Fibroblast of lung (primary cell): ENCODE data around the gene P3H1. TPM values are rescaled to one million over a fixed set of nuclear protein-coding genes. Genes with fewer than 3 reads are reported as not detected.
"Not testable (repeated sequence)": the region's sequence is repeated elsewhere in the genome, so short reads cannot be mapped to it uniquely, and the experiment has no call there.

ENCODE experiments used
- DNase-seq, 2 donors: peaks; one replicate each; pipeline versions ENCODE4 v3.0.0 to v3.0.0-alpha.2; 2010; ENCODE audit warnings: low read depth in 2 of 2
- H2AFZ ChIP-seq: 2 replicates; pipeline ENCODE4 v1.5.1; 2012; ENCODE audit warnings: low read length, control low read depth, inconsistent platforms
- H3K27ac ChIP-seq: 2 replicates; pipeline ENCODE4 v1.5.1; 2011; ENCODE audit warnings: low read length, control low read depth; ENCODE audit not compliant: insufficient read depth
- H3K27me3 ChIP-seq: 2 replicates; pipeline ENCODE4 v1.5.1; 2011; ENCODE audit warnings: mild to moderate bottlenecking, low read length; ENCODE audit not compliant: control insufficient read depth, insufficient read depth
- H3K36me3 ChIP-seq: 2 replicates; pipeline ENCODE4 v1.5.1; 2011; ENCODE audit warnings: low read length; ENCODE audit not compliant: control insufficient read depth, insufficient read depth
- H3K4me1 ChIP-seq: 2 replicates; pipeline ENCODE4 v1.5.1; 2011; ENCODE audit warnings: low read length; ENCODE audit not compliant: control insufficient read depth, insufficient read depth; ENCODE audit errors: extremely low read depth
- H3K4me2 ChIP-seq: 2 replicates; pipeline ENCODE4 v1.5.1; 2011; ENCODE audit warnings: low read length, control low read depth; ENCODE audit not compliant: insufficient read depth; ENCODE audit errors: extremely low read depth
- H3K4me3 ChIP-seq, 4 experiments: fragments of 200-600 bp in 1 of 4; sonication (generic) in 1 of 4; replicated peaks in 1 of 4; 2 replicates each; pipeline ENCODE4 v1.5.1; 2011 to 2016; ENCODE audit warnings: low read length in 4 of 4, low read depth in 3 of 4, mild to moderate bottlenecking in 3 of 4, control low read depth in 2 of 4, inconsistent platforms in 1 of 4, mixed read lengths in 1 of 4; ENCODE audit not compliant: insufficient read depth in 1 of 4; ENCODE audit errors: control extremely low read depth in 1 of 4
- H3K79me2 ChIP-seq: 2 replicates; pipeline ENCODE4 v1.5.1; 2012; ENCODE audit warnings: mild to moderate bottlenecking, low read length, inconsistent platforms; ENCODE audit not compliant: control insufficient read depth, insufficient read depth
- H3K9ac ChIP-seq: 2 replicates; pipeline ENCODE4 v1.5.1; 2011; ENCODE audit warnings: mild to moderate bottlenecking, low read length, control low read depth; ENCODE audit not compliant: insufficient read depth
- H3K9me3 ChIP-seq: 2 replicates; pipeline ENCODE4 v1.5.1; 2012; ENCODE audit warnings: low read depth, low read length; ENCODE audit not compliant: control insufficient read depth, insufficient read depth
- H4K20me1 ChIP-seq: 2 replicates; pipeline ENCODE4 v1.5.1; 2011; ENCODE audit warnings: low read length; ENCODE audit not compliant: control insufficient read depth, insufficient read depth; ENCODE audit errors: extremely low read depth
- CTCF ChIP-seq, 2 donors: IDR thresholded peaks in 1 of 2; conservative IDR thresholded peaks in 1 of 2; 1 replicate in 1 of 2; 2 replicates in 1 of 2; pipeline ENCODE4 v1.5.1; 2011 to 2012; ENCODE audit warnings: low read length in 2 of 2, control low read depth in 1 of 2, inconsistent platforms in 1 of 2, low read depth in 1 of 2, mild to moderate bottlenecking in 1 of 2
- EZH2 ChIP-seq: IDR thresholded peaks from 2 replicates; pipeline ENCODE4 v1.5.1; 2012; ENCODE audit warnings: low read length, control low read depth, mild to moderate bottlenecking; ENCODE audit errors: missing control alignments
- polyA plus RNA-seq, 2 donors: library from polyadenylated mRNA; depleted of rRNA in 1 of 2; stranded (reverse) in 1 of 2; unstranded in 1 of 2; fragments of >200 nt; gene quantifications; 2 replicates each; pipeline ENCODE4 v1.2.1, GENCODE V29; 2011 to 2012; ENCODE audit warnings: missing spikeins in 1 of 2
- total RNA-seq: library from RNA; depleted of rRNA; stranded (reverse); fragments of >200 nt; gene quantifications from 2 replicates; pipeline ENCODE4 v1.2.1, GENCODE V29; 2014

P3H1 gene
- total and polyA plus RNA-seq, 2 donors (not counting 1 experiment from before 2014, with no cell fraction given): 68.5 to 108 TPM

- Histone ChIP-seq H3K9ac (no peak overlapping the region), H3K27ac (no peak overlapping the region), H3K4me1 (no peaks in the 10 kb centered on the region), H3K4me3 (no peak overlapping the region), H2AFZ (no peak overlapping the region), H3K27me3 (no peaks in the 10 kb centered on the region), H3K36me3 (no peaks in the 10 kb centered on the region), H3K9me3 (no peaks in the 10 kb centered on the region), H4K20me1 (no peaks in the 10 kb centered on the region), H3K4me2 (no peak overlapping the region), H3K79me2 (no peaks in the 10 kb centered on the region)
- DNase-seq: no peak
- TF ChIP-seq CTCF (conservative IDR thresholded peaks at IDR 0.05 in 1 of 2, IDR thresholded peaks at IDR 0.05 in 1 of 2; ENCODE audit: low read depth in 1 of 2, low read length in 2 of 2) (no peak), EZH2 (no peak)
Measured at GRCh38 chr1:42723511-42723910, 43.3 kb downstream of the P3H1 start.

GRCh38 chr1:42722403-42722802, 44.4 kb downstream of the P3H1 start:
- not testable (repeated sequence) for H2AFZ ChIP-seq, H4K20me1 ChIP-seq

GRCh38 chr1:42721926-42722325, 44.9 kb downstream of the P3H1 start:
- no peak for DNase-seq
- H3K4me3 ChIP-seq: no peak overlapping the region
- no peak overlapping the region for H2AFZ ChIP-seq
- H4K20me1 ChIP-seq: no peaks in the 10 kb centered on the region
- no peak overlapping the region for H3K4me2 ChIP-seq
- H3K27ac ChIP-seq: no peak overlapping the region
- no peaks in the 10 kb centered on the region for H3K79me2 ChIP-seq
- H3K9me3 ChIP-seq: no peaks in the 10 kb centered on the region
- H3K27me3 ChIP-seq: no peaks in the 10 kb centered on the region
- H3K4me1 ChIP-seq: no peaks in the 10 kb centered on the region
- no peak overlapping the region for H3K9ac ChIP-seq
- no peaks in the 10 kb centered on the region for H3K36me3 ChIP-seq
- no peak for TF ChIP-seq CTCF (conservative IDR thresholded peaks at IDR 0.05 in 1 of 2, IDR thresholded peaks at IDR 0.05 in 1 of 2; ENCODE audit: low read depth in 1 of 2, low read length in 2 of 2)

More at GRCh38 chr1:42722403-42722802, 44.4 kb downstream of the P3H1 start:
- not testable (repeated sequence) for H3K27ac ChIP-seq, H3K4me1 ChIP-seq, H3K9me3 ChIP-seq, H3K36me3 ChIP-seq, H3K4me2 ChIP-seq, H3K27me3 ChIP-seq, H3K4me3 ChIP-seq, H3K9ac ChIP-seq, H3K79me2 ChIP-seq, DNase-seq
